GM10248 (cell line): Measurements from ENCODE around the gene MBD6.
"Not testable (repeated sequence)": the region's sequence is repeated elsewhere in the genome, so short reads cannot be mapped to it uniquely, and the experiment has no call there.

Source experiments
- CTCF ChIA-PET: fragments of 300-600 bp; sonication (Branson Sonifier 250); formaldehyde crosslinking; extraction: SDS; loops from one replicate; lab custom pipeline; 2021; ENCODE audit warnings: antibody characterized with exemption; lab: Yijun Ruan, JAX
- POLR2A ChIA-PET: fragments of 350-650 bp; sonication (Branson Sonifier 250); formaldehyde crosslinking; extraction: SDS; loops from one replicate; lab custom pipeline; 2020; ENCODE audit warnings: antibody characterized with exemption; lab: Yijun Ruan, JAX
- DNase-seq: peaks from one replicate; pipeline ENCODE4 v3.0.0; 2012; ENCODE audit errors: extremely low spot score
- TF ChIP-seq, protein P1 (sequence below): IDR thresholded peaks from 2 replicates; pipeline ENCODE4 v1.5.1; 2012; ENCODE audit warnings: mild to moderate bottlenecking, low read depth; ENCODE audit errors: extremely low read depth, missing control alignments, control extremely low read depth

The MBD6 gene

DNA sequence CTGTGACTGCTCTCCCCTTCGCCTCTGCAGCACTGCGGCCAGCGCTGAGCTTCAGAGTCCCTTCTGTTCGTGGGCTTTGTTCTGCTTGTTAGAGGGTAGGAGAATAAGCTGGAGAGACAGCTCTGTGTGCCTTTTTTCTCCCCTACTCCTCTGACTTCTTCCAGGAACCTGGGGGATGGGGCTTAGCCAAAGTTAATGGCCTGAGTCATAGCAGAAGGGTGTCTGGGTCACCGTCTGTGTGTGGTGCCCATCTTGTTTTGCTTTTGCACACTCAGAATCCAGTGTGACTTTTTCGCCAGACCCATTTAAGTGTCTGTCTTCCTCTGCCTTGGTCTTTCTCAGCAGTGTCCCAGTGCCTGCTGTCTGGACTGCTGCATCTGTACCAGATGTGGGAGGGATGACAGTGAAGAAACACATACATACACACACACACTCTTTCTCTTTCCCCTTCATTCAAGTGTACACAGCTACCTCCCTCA, 30.2 kb downstream of the MBD6 start:
- POLR2A ChIA-PET = no interaction called here
- no peak for DNase-seq
- TF ChIP-seq, protein P1, sequence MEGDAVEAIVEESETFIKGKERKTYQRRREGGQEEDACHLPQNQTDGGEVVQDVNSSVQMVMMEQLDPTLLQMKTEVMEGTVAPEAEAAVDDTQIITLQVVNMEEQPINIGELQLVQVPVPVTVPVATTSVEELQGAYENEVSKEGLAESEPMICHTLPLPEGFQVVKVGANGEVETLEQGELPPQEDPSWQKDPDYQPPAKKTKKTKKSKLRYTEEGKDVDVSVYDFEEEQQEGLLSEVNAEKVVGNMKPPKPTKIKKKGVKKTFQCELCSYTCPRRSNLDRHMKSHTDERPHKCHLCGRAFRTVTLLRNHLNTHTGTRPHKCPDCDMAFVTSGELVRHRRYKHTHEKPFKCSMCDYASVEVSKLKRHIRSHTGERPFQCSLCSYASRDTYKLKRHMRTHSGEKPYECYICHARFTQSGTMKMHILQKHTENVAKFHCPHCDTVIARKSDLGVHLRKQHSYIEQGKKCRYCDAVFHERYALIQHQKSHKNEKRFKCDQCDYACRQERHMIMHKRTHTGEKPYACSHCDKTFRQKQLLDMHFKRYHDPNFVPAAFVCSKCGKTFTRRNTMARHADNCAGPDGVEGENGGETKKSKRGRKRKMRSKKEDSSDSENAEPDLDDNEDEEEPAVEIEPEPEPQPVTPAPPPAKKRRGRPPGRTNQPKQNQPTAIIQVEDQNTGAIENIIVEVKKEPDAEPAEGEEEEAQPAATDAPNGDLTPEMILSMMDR = no peak
- CTCF ChIA-PET = interaction anchor here (0.7 to 4.1 kb wide), 4 partner anchors 18 to 80 kb away, joined by 3 to 27 read pairs (median 4); partner anchors contain the start of gene B4GALNT1

DNA sequence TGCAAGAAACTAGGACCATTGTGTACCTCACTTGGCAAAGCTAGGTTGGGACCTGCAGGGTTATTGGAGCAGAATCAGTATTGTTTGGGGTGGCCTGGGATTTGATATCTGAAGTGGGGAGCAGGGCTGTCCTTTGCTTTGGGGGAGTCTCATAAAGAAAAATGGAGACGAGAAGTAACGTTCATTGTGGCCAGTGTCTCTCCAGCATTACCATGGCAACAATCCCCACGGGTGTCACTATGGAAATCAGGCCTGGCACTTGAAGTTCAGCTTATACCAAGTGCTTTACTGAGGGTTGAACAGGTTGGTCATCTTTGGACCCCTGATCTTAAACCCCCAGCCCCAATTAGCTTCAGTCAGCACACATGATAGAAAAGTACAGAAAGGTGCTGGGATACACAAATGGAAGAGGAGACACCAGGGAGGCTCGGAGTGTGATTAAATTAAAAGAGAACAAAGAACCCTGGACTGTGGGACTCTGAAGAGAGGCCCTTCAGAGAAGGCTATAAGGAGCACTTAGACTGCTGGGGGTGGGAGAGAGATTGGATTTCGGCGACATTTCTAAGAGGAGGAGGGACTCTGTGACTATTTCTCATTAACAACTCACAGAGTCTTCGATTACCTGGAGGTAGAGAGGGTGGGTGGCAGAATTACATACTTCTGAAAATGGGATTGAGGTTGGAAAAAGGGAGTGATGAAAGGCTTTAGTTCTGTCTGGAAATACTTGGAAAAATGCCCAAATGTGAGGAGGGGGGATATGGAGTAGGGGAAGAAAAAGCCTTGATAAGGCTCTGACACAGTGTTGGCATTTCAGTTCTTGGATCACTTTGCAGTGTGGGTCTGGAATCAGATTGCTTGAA, 30.9 kb downstream of the MBD6 start:
- DNase-seq = no peak
- ChIA-PET POLR2A (no interaction called here), CTCF (interaction anchor here (1.1 to 4.1 kb wide), 3 partner anchors 27 to 79 kb away, joined by 3 to 27 read pairs (median 4); partner anchors contain the start of gene B4GALNT1)
- TF ChIP-seq, protein P1 = no peak

DNA sequence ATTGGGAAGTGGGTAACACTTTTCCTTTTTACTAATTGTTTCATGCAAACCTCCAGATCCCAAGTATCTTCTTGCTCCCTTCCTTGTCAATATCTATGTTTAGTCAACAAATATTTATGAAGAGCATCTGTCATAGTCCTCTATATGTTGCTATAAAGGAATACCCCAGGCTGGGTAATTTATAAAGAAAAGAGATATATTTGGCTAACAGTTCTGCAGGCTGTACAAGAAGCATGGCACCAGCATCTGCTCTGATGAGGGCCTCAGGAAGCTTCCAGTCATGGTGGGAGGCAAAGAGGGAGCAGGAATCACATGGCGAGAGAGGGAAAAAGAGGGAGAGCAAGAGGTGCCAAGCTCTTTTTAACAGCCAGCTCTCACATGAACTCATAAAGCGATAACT, 31.8 kb downstream of the MBD6 start:
- POLR2A ChIA-PET = no interaction called here
- TF ChIP-seq, protein P1 = no peak
- no peak for DNase-seq
- CTCF ChIA-PET = interaction anchor here (4.1 kb wide), 1 partner anchor 29 kb away, joined by 27 read pairs; no protein-coding TSS in a partner anchor

DNA sequence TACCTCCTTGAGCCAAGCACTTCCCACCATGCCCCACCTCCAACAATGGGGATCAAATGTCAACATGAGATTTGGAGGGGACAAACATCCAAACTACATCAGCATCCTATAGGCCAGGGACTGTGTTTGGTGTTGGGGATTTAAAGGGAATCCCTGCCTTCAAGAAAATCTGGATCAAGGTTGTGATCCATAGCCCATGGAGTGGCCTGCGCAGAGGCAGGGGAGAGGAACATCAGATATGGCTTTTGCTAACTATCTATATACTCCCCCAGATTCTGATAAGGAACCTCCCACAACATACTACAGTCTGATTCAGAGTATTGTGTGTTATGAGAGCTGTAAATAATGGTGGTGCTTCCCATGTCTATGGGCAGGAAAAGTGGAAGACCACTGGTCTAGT, 32.3 kb downstream of the MBD6 start:
- ChIA-PET POLR2A (no interaction called here), CTCF (interaction anchor here (4.1 kb wide), 1 partner anchor 28 kb away, joined by 27 read pairs; no protein-coding TSS in a partner anchor)
- TF ChIP-seq, protein P1 = no peak
- no peak for DNase-seq

DNA sequence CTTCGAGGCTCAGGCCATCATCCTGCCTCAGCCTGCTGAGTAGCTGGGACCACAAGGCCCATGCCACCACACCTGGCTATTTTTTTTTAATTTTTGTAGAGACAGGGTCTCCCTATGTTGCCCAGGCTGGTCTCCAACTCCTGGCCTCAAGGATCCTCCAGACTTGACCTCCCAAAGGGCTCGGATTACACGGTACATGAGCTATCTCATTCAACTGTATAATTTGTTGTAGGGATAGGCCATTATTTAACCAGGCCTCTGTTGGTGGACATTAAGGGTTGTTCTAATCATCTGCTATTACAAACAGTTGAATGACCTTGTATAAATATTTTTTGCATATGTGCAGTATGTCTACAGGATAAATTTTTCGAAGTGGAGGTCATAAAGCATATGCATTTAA, 36.2 kb downstream of the MBD6 start:
- CTCF ChIA-PET = interaction anchor here (1.0 to 1.9 kb wide), 2 partner anchors 24 to 34 kb away, joined by 3 to 4 read pairs; no protein-coding TSS in a partner anchor

DNA sequence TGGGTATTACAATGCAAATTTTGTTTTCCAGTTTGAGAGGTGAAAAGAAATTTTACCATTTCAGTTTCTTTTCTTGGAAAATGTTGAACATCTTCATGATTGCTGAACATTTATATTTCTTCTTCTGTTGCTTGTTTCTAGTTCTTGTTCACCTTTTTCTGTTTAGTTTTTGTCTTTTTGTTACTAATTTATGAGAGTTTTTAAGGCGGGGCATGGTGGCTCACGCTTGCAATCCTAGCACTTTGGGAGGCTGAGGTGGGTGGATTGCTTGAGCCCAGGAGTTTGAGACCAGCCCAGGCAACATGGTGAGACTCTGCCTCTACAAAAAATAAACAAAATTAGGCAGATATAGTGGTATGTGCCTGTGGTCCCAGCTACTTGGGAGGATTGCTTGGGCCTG, 37.9 kb downstream of the MBD6 start:
- CTCF ChIA-PET = interaction anchor here (0.9 to 2.3 kb wide), 3 partner anchors 23 to 60 kb away, joined by 3 to 9 read pairs (median 4); no protein-coding TSS in a partner anchor

More for the DNA sequence above, 36.2 kb downstream of the MBD6 start:
- DNase-seq = no peak
- TF ChIP-seq, protein P1 = no peak
- POLR2A ChIA-PET = no interaction called here

DNA sequence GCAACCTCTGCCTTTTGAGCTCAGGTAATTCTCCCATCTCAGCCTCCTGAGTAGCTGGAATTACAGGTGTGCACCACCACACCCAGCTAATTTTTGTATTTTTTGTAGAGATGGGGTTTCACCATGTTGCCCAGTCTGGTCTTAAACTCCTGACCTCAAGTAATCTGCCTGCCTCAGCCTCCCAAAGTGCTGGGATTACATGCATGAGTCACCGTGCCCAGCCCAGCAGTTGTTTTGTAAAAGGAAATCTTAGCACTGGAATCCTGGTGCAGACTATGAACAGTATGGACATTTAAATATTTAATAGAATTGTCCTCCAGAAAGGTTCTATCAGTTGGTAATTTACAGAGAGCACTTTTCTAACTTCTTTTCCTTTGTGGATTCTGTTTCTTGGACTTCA, 38.5 kb downstream of the MBD6 start:
- DNase-seq, POLR2A ChIA-PET: not testable (repeated sequence)
- CTCF ChIA-PET = interaction anchor here (0.9 to 2.3 kb wide), 3 partner anchors 10 to 59 kb away, joined by 3 to 9 read pairs (median 4); no protein-coding TSS in a partner anchor

More for the DNA sequence above, 37.9 kb downstream of the MBD6 start:
- POLR2A ChIA-PET = no interaction called here
- TF ChIP-seq, protein P1 = no peak
- no peak for DNase-seq
